ENCODE data around the gene CISH. TPM values are rescaled to one million over a fixed set of nuclear protein-coding genes. Genes with fewer than 3 reads are reported as not detected.

The CISH gene
- total RNA-seq, 5 donors from 2014 or later (not counting 1 experiment from before 2014, with no cell fraction given) = 37.4 to 217 (median 190) TPM

DNA sequence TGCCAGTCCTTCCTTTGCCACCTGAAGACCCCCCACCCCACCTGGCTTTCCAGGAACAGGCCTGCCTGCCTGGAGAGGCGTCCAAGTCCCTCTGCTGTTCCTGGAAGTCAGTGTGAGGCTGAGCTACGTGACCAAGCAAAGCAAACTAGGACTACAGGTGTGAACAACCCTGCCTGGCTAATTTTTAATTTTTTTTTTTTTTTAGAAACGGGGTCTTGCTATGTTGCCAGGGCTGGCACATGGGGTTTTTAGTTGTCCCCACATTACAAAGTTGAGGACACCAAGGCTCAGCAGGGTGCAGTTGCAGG, 24.9 kb downstream of the CISH start:
- no peak for DNase-seq
- POLR2A ChIA-PET = no interaction called here

DNA sequence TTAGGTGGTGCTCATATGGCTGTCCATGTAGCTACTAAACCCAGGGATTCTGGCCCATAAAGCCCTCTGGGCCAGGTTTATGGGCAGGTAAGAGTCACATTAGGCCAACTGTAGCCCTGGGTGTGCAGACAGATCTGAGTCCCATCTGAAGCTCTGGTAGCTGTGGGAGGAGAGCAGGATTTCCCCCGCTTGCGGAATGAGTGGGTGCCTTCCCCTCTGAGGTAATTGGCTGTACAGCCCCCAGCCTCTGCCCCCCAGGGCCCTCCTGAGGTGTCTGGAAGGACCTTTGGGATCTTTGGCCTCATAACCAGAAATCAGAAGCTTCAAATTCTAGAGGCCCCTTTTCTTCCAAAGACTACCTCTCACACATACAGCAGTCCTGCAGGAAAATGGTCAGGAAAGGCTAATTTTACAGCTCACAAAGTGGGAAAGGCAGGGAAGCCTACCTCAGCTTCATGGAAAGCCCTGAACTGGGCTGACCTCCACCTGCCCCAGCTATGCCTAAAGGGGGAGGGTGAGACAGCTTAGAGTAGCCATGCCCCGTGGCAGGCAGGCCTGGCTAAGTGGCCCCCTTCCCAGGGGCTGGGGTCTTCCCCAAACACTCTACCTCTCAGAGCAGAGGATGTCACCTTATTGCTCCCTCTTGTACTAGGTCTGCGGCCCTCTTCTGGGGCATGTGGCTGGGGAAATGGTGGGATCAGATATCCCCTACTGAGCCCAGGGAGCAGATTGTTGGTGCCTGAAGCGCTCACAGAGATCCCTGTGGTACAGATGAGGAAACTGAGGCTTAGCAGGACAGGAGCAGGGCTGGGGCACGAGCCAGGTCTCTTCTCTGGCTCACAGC, 25.4 kb downstream of the CISH start:
- ChIA-PET CTCF (interaction anchor here in 1 of 2 donors (1.1 to 1.3 kb wide), 2 partner anchors 14 to 27 kb away, joined by 3 read pairs; no protein-coding TSS in a partner anchor), POLR2A (no interaction called here)
- H3K4me3 ChIP-seq (ENCODE audit: control insufficient read depth in 1 of 2, extremely low read depth in 1 of 2, low read length in 1 of 2) = no peak overlapping the region
- Mint-ChIP-seq H3K4me1 (peaks cover 50 to 72% (median 70%) of the 10 kb centered on the region in 3 donors), H3K9me3 (no peaks in the 10 kb centered on the region), H3K27me3 (no peaks in the 10 kb centered on the region), H3K36me3 (peaks cover 19% of the 10 kb centered on the region), H3K4me3 (no peak overlapping the region), H3K27ac (peak overlapping the region; percentile 55 to 88)
- DNase-seq = no peak
- WGBS (ENCODE audit: insufficient coverage) = 100% methylated on average over 2 of the region's 6 CpGs
- H3K9me3 ChIP-seq = no peaks in the 10 kb centered on the region
- H3K27ac ChIP-seq (ENCODE audit: low read length) = peak overlapping the region; percentile 14
- H3K4me1 ChIP-seq (ENCODE audit: control insufficient read depth in 1 of 2, extremely low read depth in 1 of 2, insufficient read depth in 2 of 2, low read length in 2 of 2) = peaks cover 12 to 74% of the 10 kb centered on the region in 2 experiments
- peaks cover 0 to 27% of the 10 kb centered on the region in 2 donors for H3K36me3 ChIP-seq (ENCODE audit: control insufficient read depth in 2 of 2, extremely low read depth in 1 of 2, insufficient read depth in 1 of 2, low read length in 1 of 2)
- no peaks in the 10 kb centered on the region for H3K27me3 ChIP-seq (replicated peaks in 1 of 2; ENCODE audit: control insufficient read depth in 2 of 2, extremely low read depth in 1 of 2, insufficient read depth in 2 of 2, low read length in 1 of 2)
- ATAC-seq (replicated peaks in 1 of 4) = no peak

More for the DNA sequence above, 24.9 kb downstream of the CISH start:
- CTCF ChIA-PET = interaction anchor here (0.8 to 1.1 kb wide), 2 partner anchors 16 to 26 kb away, joined by 3 read pairs; no protein-coding TSS in a partner anchor
- no peaks in the 10 kb centered on the region for H3K9me3 ChIP-seq
- peaks cover 0 to 23% of the 10 kb centered on the region in 2 donors for H3K36me3 ChIP-seq (ENCODE audit: control insufficient read depth in 2 of 2, extremely low read depth in 1 of 2, insufficient read depth in 1 of 2, low read length in 1 of 2)
- no peak overlapping the region for H3K27ac ChIP-seq (ENCODE audit: low read length)
- peaks cover 14% of the 10 kb centered on the region for H3K36me3 Mint-ChIP-seq
- no peaks in the 10 kb centered on the region for H3K9me3 Mint-ChIP-seq
- peaks cover 47 to 72% (median 70%) of the 10 kb centered on the region in 3 donors for H3K4me1 Mint-ChIP-seq
- H3K4me3 ChIP-seq (ENCODE audit: control insufficient read depth in 1 of 2, extremely low read depth in 1 of 2, low read length in 1 of 2) = no peak overlapping the region
- 63% methylated on average over 1 of the region's 3 CpGs for WGBS (ENCODE audit: insufficient coverage)
- H3K4me3 Mint-ChIP-seq = no peak overlapping the region
- H3K27ac Mint-ChIP-seq = peak overlapping the region; percentile 88 to 93
- ATAC-seq (replicated peaks in 1 of 4) = no peak
- H3K27me3 Mint-ChIP-seq = no peaks in the 10 kb centered on the region
- no peaks in the 10 kb centered on the region for H3K27me3 ChIP-seq (replicated peaks in 1 of 2; ENCODE audit: control insufficient read depth in 2 of 2, extremely low read depth in 1 of 2, insufficient read depth in 2 of 2, low read length in 1 of 2)
- H3K4me1 ChIP-seq (ENCODE audit: control insufficient read depth in 1 of 2, extremely low read depth in 1 of 2, insufficient read depth in 2 of 2, low read length in 2 of 2) = peaks cover 14 to 74% of the 10 kb centered on the region in 2 experiments

DNA sequence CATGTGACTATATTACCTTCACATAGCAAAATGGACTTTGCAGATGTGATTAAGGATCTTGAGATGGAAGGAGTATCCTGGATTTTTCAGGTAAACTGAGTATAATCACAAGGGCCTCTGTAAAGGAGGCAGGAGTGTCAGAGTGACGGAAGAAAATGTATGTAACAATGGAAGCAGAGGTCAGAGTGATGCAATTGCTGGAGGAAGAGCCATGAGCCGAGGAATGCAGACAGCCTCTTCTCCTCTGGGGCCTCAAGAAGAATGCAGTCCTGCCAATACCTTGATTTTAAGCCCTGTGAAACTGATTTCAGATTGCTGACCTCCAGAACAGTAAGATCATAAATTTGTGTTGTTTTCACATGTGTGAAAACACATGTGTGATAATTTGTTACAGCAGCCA, 27.2 kb downstream of the CISH start:
- H3K4me1 Mint-ChIP-seq = peaks cover 42 to 68% (median 65%) of the 10 kb centered on the region in 3 donors
- POLR2A ChIA-PET = no interaction called here
- no peak for ATAC-seq (replicated peaks in 1 of 4)

GRCh38 chr3:50583897-50584296, 27.7 kb downstream of the CISH start:
- no peak overlapping the region for H3K27ac ChIP-seq (ENCODE audit: low read length)
- peaks cover 4 to 48% of the 10 kb centered on the region in 2 donors for H3K36me3 ChIP-seq (ENCODE audit: control insufficient read depth in 2 of 2, extremely low read depth in 1 of 2, insufficient read depth in 1 of 2, low read length in 1 of 2)
- no peak overlapping the region for H3K4me3 ChIP-seq (ENCODE audit: control insufficient read depth in 1 of 2, extremely low read depth in 1 of 2, low read length in 1 of 2)
- no peak for ATAC-seq (replicated peaks in 1 of 4)
- Mint-ChIP-seq H3K36me3 (peaks cover 24% of the 10 kb centered on the region), H3K4me1 (peaks cover 37 to 63% (median 62%) of the 10 kb centered on the region in 3 donors), H3K27me3 (no peaks in the 10 kb centered on the region), H3K9me3 (no peaks in the 10 kb centered on the region), H3K4me3 (no peak overlapping the region), H3K27ac (peak overlapping the region; percentile 56 to 59)
- ChIA-PET POLR2A (no interaction called here), CTCF (no interaction called here)
- 97% methylated on average over 6 of the region's 6 CpGs for WGBS (ENCODE audit: insufficient coverage)
- no peaks in the 10 kb centered on the region for H3K9me3 ChIP-seq
- DNase-seq = no peak
- no peaks in the 10 kb centered on the region for H3K27me3 ChIP-seq (replicated peaks in 1 of 2; ENCODE audit: control insufficient read depth in 2 of 2, extremely low read depth in 1 of 2, insufficient read depth in 2 of 2, low read length in 1 of 2)
- H3K4me1 ChIP-seq (ENCODE audit: control insufficient read depth in 1 of 2, extremely low read depth in 1 of 2, insufficient read depth in 2 of 2, low read length in 2 of 2) = peaks cover 8 to 70% of the 10 kb centered on the region in 2 experiments

More for the DNA sequence above, 27.2 kb downstream of the CISH start:
- Histone ChIP-seq H3K4me3 (ENCODE audit: control insufficient read depth in 1 of 2, extremely low read depth in 1 of 2, low read length in 1 of 2) (no peak overlapping the region), H3K4me1 (ENCODE audit: control insufficient read depth in 1 of 2, extremely low read depth in 1 of 2, insufficient read depth in 2 of 2, low read length in 2 of 2) (peaks cover 10 to 74% of the 10 kb centered on the region in 2 experiments), H3K36me3 (ENCODE audit: control insufficient read depth in 2 of 2, extremely low read depth in 1 of 2, insufficient read depth in 1 of 2, low read length in 1 of 2) (peaks cover 1 to 43% of the 10 kb centered on the region in 2 donors), H3K27me3 (replicated peaks in 1 of 2; ENCODE audit: control insufficient read depth in 2 of 2, extremely low read depth in 1 of 2, insufficient read depth in 2 of 2, low read length in 1 of 2) (no peaks in the 10 kb centered on the region), H3K9me3 (no peaks in the 10 kb centered on the region), H3K27ac (ENCODE audit: low read length) (no peak overlapping the region)
- no peak for DNase-seq
- CTCF ChIA-PET = no interaction called here
- Mint-ChIP-seq H3K9me3 (no peaks in the 10 kb centered on the region), H3K27me3 (no peaks in the 10 kb centered on the region), H3K27ac (peak overlapping the region; percentile 47 to 53), H3K36me3 (peaks cover 22% of the 10 kb centered on the region), H3K4me3 (no peak overlapping the region)
- WGBS (ENCODE audit: insufficient coverage) = 100% methylated on average over 2 of the region's 2 CpGs

DNA sequence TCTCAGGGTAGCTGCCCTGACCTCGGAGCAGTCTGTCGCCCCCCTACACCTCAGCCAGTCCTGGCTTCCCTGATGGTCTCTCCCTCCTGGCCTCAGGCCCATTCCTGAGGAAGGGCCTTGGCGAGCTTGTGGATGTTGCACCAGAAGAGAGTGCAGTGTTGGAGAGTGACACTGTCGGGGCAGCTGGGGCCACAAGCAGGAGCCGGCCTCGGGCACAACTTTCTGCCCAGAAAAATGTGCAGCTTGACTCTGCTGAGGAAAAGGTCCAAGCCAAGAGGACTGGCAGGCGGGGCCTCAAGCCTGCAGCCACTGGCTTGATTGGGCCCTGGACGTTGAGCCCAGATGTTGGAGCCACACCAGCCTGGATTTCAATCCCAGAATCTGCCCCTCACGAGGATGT, 29.5 kb downstream of the CISH start:
- peaks cover 11 to 64% of the 10 kb centered on the region in 2 donors for H3K36me3 ChIP-seq (ENCODE audit: control insufficient read depth in 2 of 2, extremely low read depth in 1 of 2, insufficient read depth in 1 of 2, low read length in 1 of 2)
- ChIA-PET POLR2A (interaction anchor here in 1 of 2 donors (0.5 kb wide), 1 partner anchor 9 kb away, joined by 3 read pairs; no protein-coding TSS in a partner anchor), CTCF (interaction anchor here in 1 of 2 donors (1.0 kb wide), 1 partner anchor 9 kb away, joined by 3 read pairs; no protein-coding TSS in a partner anchor)
- H3K4me3 ChIP-seq (ENCODE audit: control insufficient read depth in 1 of 2, extremely low read depth in 1 of 2, low read length in 1 of 2) = no peak overlapping the region
- WGBS (ENCODE audit: insufficient coverage) = 90% methylated on average over 7 of the region's 9 CpGs
- H3K27me3 ChIP-seq (replicated peaks in 1 of 2; ENCODE audit: control insufficient read depth in 2 of 2, extremely low read depth in 1 of 2, insufficient read depth in 2 of 2, low read length in 1 of 2) = no peaks in the 10 kb centered on the region
- no peak overlapping the region for H3K27ac ChIP-seq (ENCODE audit: low read length)
- Mint-ChIP-seq H3K36me3 (peaks cover 32% of the 10 kb centered on the region), H3K9me3 (no peaks in the 10 kb centered on the region), H3K4me3 (peak overlapping the region in 1 of 3 donors; percentile 23), H3K27me3 (no peaks in the 10 kb centered on the region), H3K27ac (peak overlapping the region; percentile 43 to 69), H3K4me1 (peaks cover 19 to 57% (median 53%) of the 10 kb centered on the region in 3 donors)
- no peak for DNase-seq
- peaks cover 5 to 69% of the 10 kb centered on the region in 2 experiments for H3K4me1 ChIP-seq (ENCODE audit: control insufficient read depth in 1 of 2, extremely low read depth in 1 of 2, insufficient read depth in 2 of 2, low read length in 2 of 2)
- no peaks in the 10 kb centered on the region for H3K9me3 ChIP-seq
- no peak for ATAC-seq (replicated peaks in 1 of 4)

- 100% methylated on average over 1 of the region's 2 CpGs for WGBS (ENCODE audit: insufficient coverage)
- Histone ChIP-seq H3K27ac (ENCODE audit: low read length) (no peak overlapping the region), H3K4me3 (ENCODE audit: control insufficient read depth in 1 of 2, extremely low read depth in 1 of 2, low read length in 1 of 2) (no peak overlapping the region), H3K4me1 (ENCODE audit: control insufficient read depth in 1 of 2, extremely low read depth in 1 of 2, insufficient read depth in 2 of 2, low read length in 2 of 2) (peaks cover 5 to 69% of the 10 kb centered on the region in 2 experiments), H3K27me3 (replicated peaks in 1 of 2; ENCODE audit: control insufficient read depth in 2 of 2, extremely low read depth in 1 of 2, insufficient read depth in 2 of 2, low read length in 1 of 2) (no peaks in the 10 kb centered on the region), H3K36me3 (ENCODE audit: control insufficient read depth in 2 of 2, extremely low read depth in 1 of 2, insufficient read depth in 1 of 2, low read length in 1 of 2) (peaks cover 14 to 68% of the 10 kb centered on the region in 2 donors), H3K9me3 (no peaks in the 10 kb centered on the region)
- Mint-ChIP-seq H3K9me3 (no peaks in the 10 kb centered on the region), H3K4me1 (peaks cover 20 to 54% (median 54%) of the 10 kb centered on the region in 3 donors), H3K27ac (peak overlapping the region; percentile 79 to 85), H3K27me3 (no peaks in the 10 kb centered on the region), H3K4me3 (peak overlapping the region in 1 of 3 donors; percentile 54), H3K36me3 (peaks cover 32% of the 10 kb centered on the region)
- ChIA-PET POLR2A (interaction anchor here in 1 of 2 donors (0.5 to 1.0 kb wide), 2 partner anchors 8 to 10 kb away, joined by 3 to 4 read pairs; no protein-coding TSS in a partner anchor), CTCF (interaction anchor here in 1 of 2 donors (1.0 kb wide), 1 partner anchor 10 kb away, joined by 3 read pairs; no protein-coding TSS in a partner anchor)
- no peak for DNase-seq
- ATAC-seq (replicated peaks in 1 of 4) = peak in 1 of 4 experiments; percentile 14
Measured at GRCh38 chr3:50581459-50581842, 30.1 kb downstream of the CISH start.

Data from T-cell (primary cell).